HepG2 (cell line): ENCODE data around the gene AARS1. TPM values are rescaled to one million over a fixed set of nuclear protein-coding genes. Genes with fewer than 3 reads are reported as not detected.

Source experiments
- AKAP8 ChIP-seq: sonication (generic); formaldehyde crosslinking; IDR thresholded peaks from 2 replicates; pipeline ENCODE4 v1.5.1; 2020; ENCODE audit warnings: mild to moderate bottlenecking, missing genetic modification reagents
- CBFB ChIP-seq: sonication (generic); formaldehyde crosslinking; IDR thresholded peaks from 2 replicates; pipeline ENCODE4 v1.4.0; 2020; ENCODE audit warnings: missing genetic modification reagents
- CREB1 ChIP-seq, 2 experiments: fragments of 450-650 bp in 1 of 2; IDR thresholded peaks; 2 replicates each; pipeline ENCODE4 v1.6.1; 2016 to 2017; ENCODE audit warnings: control low read depth in 1 of 2, mild to moderate bottlenecking in 1 of 2, missing compliant biosample characterization in 1 of 2, missing genetic modification characterization in 1 of 2
- FIP1L1 ChIP-seq: fragments of 200-400 bp; formaldehyde crosslinking; IDR thresholded peaks from 2 replicates; pipeline ENCODE4 v1.6.1; 2018; ENCODE audit warnings: low read depth, mild to moderate bottlenecking, low read length, moderate library complexity, borderline replicate concordance; ENCODE audit not compliant: insufficient read depth
- KMT2B ChIP-seq: IDR thresholded peaks from 2 replicates; pipeline ENCODE4 v1.6.1; 2016; ENCODE audit warnings: missing genetic modification reagents, missing compliant biosample characterization
- NR2F1 ChIP-seq, 2 experiments: fragments of 450-650 bp in 1 of 2; formaldehyde crosslinking in 1 of 2; IDR thresholded peaks; 2 replicates each; pipeline versions ENCODE4 v1.5.0 to v1.6.1; 2016 to 2020; ENCODE audit warnings: mild to moderate bottlenecking in 1 of 2, missing compliant biosample characterization in 1 of 2, missing genetic modification reagents in 1 of 2, moderate library complexity in 1 of 2
- PRDM15 ChIP-seq: sonication (generic); formaldehyde crosslinking; IDR thresholded peaks from 2 replicates; pipeline ENCODE4 v1.4.0; 2020; ENCODE audit warnings: missing genetic modification reagents
- RERE ChIP-seq: IDR thresholded peaks from 2 replicates; pipeline ENCODE4 v1.6.1; 2016; ENCODE audit warnings: low read depth, missing genetic modification reagents, missing compliant biosample characterization
- SALL1 ChIP-seq: sonication (generic); formaldehyde crosslinking; IDR thresholded peaks from 2 replicates; pipeline ENCODE4 v1.8.0; 2022; ENCODE audit warnings: mild to moderate bottlenecking, missing genetic modification reagents
- SATB2 ChIP-seq: sonication (generic); formaldehyde crosslinking; IDR thresholded peaks from 2 replicates; pipeline ENCODE4 v1.5.0; 2020; ENCODE audit warnings: missing genetic modification reagents
- SETDB1 ChIP-seq: sonication (generic); formaldehyde crosslinking; IDR thresholded peaks from 2 replicates; pipeline ENCODE4 v1.5.1; 2020; ENCODE audit warnings: missing genetic modification reagents, mild to moderate bottlenecking, borderline replicate concordance
- TP53 ChIP-seq: sonication (generic); formaldehyde crosslinking; conservative IDR thresholded peaks from 2 replicates; pipeline ENCODE4 v1.4.0; 2020; ENCODE audit warnings: missing genetic modification reagents
- ZFP37 ChIP-seq: sonication (generic); formaldehyde crosslinking; IDR thresholded peaks from 2 replicates; pipeline ENCODE4 v1.4.0; 2020; ENCODE audit warnings: missing genetic modification reagents, borderline replicate concordance
- ZMYM4 ChIP-seq: sonication (generic); formaldehyde crosslinking; IDR thresholded peaks from 2 replicates; pipeline ENCODE4 v1.8.1; 2023; ENCODE audit warnings: mild to moderate bottlenecking, missing genetic modification reagents
- ZNF160 ChIP-seq: sonication (generic); formaldehyde crosslinking; IDR thresholded peaks from 2 replicates; pipeline ENCODE4 v1.8.0; 2022; ENCODE audit warnings: mild to moderate bottlenecking, inconsistent platforms, missing genetic modification reagents
- ZNF792 ChIP-seq: IDR thresholded peaks from 2 replicates; pipeline ENCODE4 v1.6.1; 2016
- polyA plus RNA-seq, 8 experiments: library from polyadenylated mRNA; depleted of rRNA in 3 of 8; stranded (reverse) in 7 of 8; unstranded in 1 of 8; fragments of >200 nt; fragmentation: Illumina TruSeq in 4 of 8; extraction: Trizol in 4 of 8; gene quantifications; 2 replicates each; pipeline versions ENCODE4 v1.2.1 to v1.2.3, GENCODE V29; 2011 to 2016; ENCODE audit warnings: low read depth in 4 of 8, missing spikeins in 1 of 8, mixed read lengths in 1 of 8; ENCODE audit not compliant: insufficient read depth in 1 of 8
- total RNA-seq, 5 experiments: library from RNA; depleted of rRNA; stranded (reverse); fragments of >200 nt; fragmentation: Illumina TruSeq; extraction: Trizol; gene quantifications; 2 replicates each; pipeline ENCODE4 v1.2.3, GENCODE V29; 2016; ENCODE audit warnings: low read depth in 1 of 5
- TF ChIP-seq, protein P1 (sequence below): sonication (generic); formaldehyde crosslinking; IDR thresholded peaks from 2 replicates; pipeline ENCODE4 v1.8.1; 2023; ENCODE audit warnings: mild to moderate bottlenecking, missing genetic modification reagents
- TF ChIP-seq, protein P2 (sequence below): sonication (generic); formaldehyde crosslinking; IDR thresholded peaks from 2 replicates; pipeline ENCODE4 v1.8.0; 2022; ENCODE audit warnings: mild to moderate bottlenecking, missing genetic modification reagents, moderate library complexity

Gene AARS1
- total and polyA plus RNA-seq, 2 of the 13 experiments (the other 11 are each of a cell fraction or from before 2014, with no cell fraction given), result 107 to 132 TPM

DNA sequence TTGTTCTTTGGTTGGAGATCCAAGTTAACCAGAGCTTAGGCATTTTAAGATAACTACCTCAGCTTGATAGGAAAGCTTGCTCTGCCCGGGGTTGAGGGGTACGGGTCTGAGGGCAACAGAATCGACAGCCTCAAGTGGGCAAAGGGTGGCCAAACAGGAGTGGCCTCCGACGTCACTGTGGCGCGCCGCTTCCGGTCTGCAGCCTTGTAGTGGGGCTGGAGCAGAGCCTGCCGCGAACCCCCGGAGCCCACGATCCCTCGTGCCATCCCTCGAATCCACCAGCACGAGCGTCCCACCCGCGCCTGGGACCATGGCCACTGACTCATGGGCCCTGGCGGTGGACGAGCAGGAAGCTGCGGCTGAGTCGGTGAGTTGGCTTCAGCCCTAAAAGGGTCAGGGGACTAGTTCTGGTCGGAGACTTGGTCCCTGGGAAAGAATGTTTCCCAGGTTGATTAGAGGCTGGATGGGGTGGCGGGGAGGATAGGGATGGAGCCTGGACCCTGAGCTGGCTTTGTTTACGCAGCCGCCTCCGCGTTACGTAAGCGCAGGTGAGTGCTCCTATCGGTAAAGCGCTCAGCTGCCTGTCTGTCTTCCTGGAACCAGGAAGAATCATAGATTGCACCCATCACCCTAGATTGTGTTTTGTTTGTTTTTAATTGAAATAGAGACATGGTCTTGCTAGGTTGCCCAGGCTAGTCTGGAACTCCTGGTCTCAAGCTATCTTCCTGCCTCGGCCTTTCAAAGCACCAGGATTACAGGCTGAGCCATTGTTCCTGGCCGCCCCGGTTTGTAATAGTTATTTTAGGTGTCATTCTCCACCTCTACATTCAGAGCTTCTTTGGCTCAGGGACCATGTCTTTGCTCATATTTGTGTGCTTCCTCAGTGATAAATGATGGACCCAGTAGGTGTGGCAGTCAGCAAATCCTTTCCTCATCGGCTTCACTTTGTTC is 10.0 kb upstream of the AARS1 start, which contains the start of gene DDX19B (continued):
- TF ChIP-seq RERE (CRISPR knock-in tag), result no peak
- peak; percentile 96 for TF ChIP-seq ZMYM4 (CRISPR knock-in tag)
- TF ChIP-seq FIP1L1, result no peak
- TF ChIP-seq SETDB1 (CRISPR knock-in tag), result no peak
- peak; percentile 85 for TF ChIP-seq ZNF792 (CRISPR knock-in tag)
- TF ChIP-seq PRDM15 (CRISPR knock-in tag), result no peak
- peak; percentile 73; the same call in 1 of the 2 replicates for TF ChIP-seq CBFB (CRISPR knock-in tag)
- peak; percentile 88 for TF ChIP-seq KMT2B (CRISPR knock-in tag)
- TF ChIP-seq AKAP8, result peak; percentile 77
- TF ChIP-seq, protein P1, sequence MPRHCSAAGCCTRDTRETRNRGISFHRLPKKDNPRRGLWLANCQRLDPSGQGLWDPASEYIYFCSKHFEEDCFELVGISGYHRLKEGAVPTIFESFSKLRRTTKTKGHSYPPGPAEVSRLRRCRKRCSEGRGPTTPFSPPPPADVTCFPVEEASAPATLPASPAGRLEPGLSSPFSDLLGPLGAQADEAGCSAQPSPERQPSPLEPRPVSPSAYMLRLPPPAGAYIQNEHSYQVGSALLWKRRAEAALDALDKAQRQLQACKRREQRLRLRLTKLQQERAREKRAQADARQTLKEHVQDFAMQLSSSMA, result peak; percentile 79; the same call in 1 of the 2 replicates
- TF ChIP-seq NR2F1 (CRISPR knock-in tag; IDR thresholded peaks at IDR 0.05), result no peak
- peak; percentile 90 for TF ChIP-seq CREB1 (IDR thresholded peaks at IDR 0.05)
- peak; percentile 98 for TF ChIP-seq CREB1 (CRISPR knock-in tag; IDR thresholded peaks at IDR 0.05)
- no peak for TF ChIP-seq SATB2
- peak; percentile 20; the same call in 1 of the 2 replicates for TF ChIP-seq TP53 (CRISPR knock-in tag)
- peak; percentile 72; the same call in 1 of the 2 replicates for TF ChIP-seq ZNF160 (CRISPR knock-in tag)
- no peak for TF ChIP-seq ZFP37 (CRISPR knock-in tag)
- TF ChIP-seq, protein P2, sequence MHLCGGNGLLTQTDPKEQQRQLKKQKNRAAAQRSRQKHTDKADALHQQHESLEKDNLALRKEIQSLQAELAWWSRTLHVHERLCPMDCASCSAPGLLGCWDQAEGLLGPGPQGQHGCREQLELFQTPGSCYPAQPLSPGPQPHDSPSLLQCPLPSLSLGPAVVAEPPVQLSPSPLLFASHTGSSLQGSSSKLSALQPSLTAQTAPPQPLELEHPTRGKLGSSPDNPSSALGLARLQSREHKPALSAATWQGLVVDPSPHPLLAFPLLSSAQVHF (CRISPR knock-in tag), result no peak; the same call in 1 of the 2 replicates
- peak; percentile 94 for TF ChIP-seq SALL1 (CRISPR knock-in tag)
